Left ventricle myocardium inferior (tissue), 1 donor: ENCODE data around the gene LEP. TPM values are rescaled to one million over a fixed set of nuclear protein-coding genes. Genes with fewer than 3 reads are reported as not detected.

Experiments used
- DNase-seq: peaks from one replicate; pipeline ENCODE4 v3.0.0-alpha.2; 2020
- H3K27ac ChIP-seq: fragments of 200-600 bp; replicated peaks from 2 replicates; pipeline ENCODE4 v1.8.0; 2021
- H3K27me3 ChIP-seq: fragments of 200-600 bp; 2 replicates; pipeline ENCODE4 v1.8.0; 2021; ENCODE audit warnings: low read depth
- H3K36me3 ChIP-seq: fragments of 200-600 bp; 2 replicates; pipeline ENCODE4 v1.8.0; 2021
- H3K4me1 ChIP-seq: fragments of 200-600 bp; 2 replicates; pipeline ENCODE4 v1.8.0; 2021
- H3K4me3 ChIP-seq: fragments of 200-600 bp; 2 replicates; pipeline ENCODE4 v1.8.0; 2021; ENCODE audit warnings: mild to moderate bottlenecking, moderate library complexity
- H3K9me3 ChIP-seq: fragments of 200-600 bp; replicated peaks from 2 replicates; pipeline ENCODE4 v1.8.0; 2021
- CTCF ChIP-seq: fragments of 200-600 bp; IDR thresholded peaks from 2 replicates; pipeline ENCODE4 v1.8.0; 2021; ENCODE audit warnings: antibody characterized with exemption, mild to moderate bottlenecking, borderline replicate concordance
- intact Hi-C: fragments of 100-400 bp; cut with micrococcal nuclease; formaldehyde crosslinking; loops from one replicate; pipeline ENCODE4 v1.11.0; 2022
- long read RNA-seq: library from polyadenylated mRNA; unstranded; transcript quantifications from one replicate; pipeline ENCODE4 v2.0.0, GENCODE V29; 2021
- total RNA-seq: library from RNA; stranded (reverse); fragmentation: NEBNext Ultra II Directional; extraction: Animal tissue kit (Norgen Biotek cat#: 25700); gene quantifications from one replicate; pipeline ENCODE4 v1.2.1, GENCODE V29; 2021
- donor health status: DM: no; HTN: yes; CAD: no; lungs with severe emphysema.

The LEP gene
- total RNA-seq = 0.14 TPM
- long read RNA-seq = 0 reads

GRCh38 chr7:128240696-128241386 lies at the start of gene LEP:
LEP (plus strand) TSS chr7:128241278; CDS start chr7:128252019, 10,741 bp downstream.
- intact Hi-C loops = no loop called here
- no peak for TF ChIP-seq CTCF
- Histone ChIP-seq H3K27ac (no peak within 1 kb of the TSS), H3K4me1 (no peaks in the 10 kb centered on the region), H3K4me3 (no peak within 1 kb of the TSS), H3K36me3 (no peaks in the 10 kb centered on the region), H3K27me3 (peaks cover 67% of the 10 kb centered on the region), H3K9me3 (peaks cover 28% of the 10 kb centered on the region)
- DNase-seq = no peak

DNA sequence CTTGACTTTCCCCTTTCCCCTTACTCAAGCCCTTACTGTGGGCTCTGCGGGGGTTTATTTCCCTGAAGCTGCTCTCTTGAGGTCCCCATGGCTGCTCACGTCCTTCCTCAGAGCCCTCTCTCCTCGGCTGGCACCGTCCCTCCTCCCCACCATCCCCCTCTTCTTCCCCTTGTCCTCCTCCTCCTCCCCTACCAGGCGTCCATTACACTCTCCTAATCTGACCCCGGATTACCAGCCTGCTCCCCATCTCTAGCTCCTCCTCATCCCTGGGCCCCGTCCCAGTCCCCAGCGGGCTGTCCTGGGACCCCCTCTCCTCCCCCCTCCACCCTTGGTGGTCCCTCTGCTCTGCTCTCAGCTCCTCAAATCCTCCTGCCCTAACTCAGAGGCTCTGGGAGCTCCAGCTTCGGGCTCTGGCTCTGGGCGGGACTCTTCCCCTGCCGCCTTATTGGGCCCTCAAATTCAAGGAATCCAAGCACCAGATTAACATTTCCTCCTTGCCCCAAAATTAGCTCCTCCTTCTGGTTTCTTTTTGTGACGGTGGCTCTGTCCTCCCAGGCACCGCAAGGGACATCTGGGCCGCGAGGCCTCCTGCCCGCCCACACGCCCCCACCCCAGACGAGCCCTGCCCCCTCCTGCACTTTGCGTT lies 48.5 kb upstream of the LEP start:
- H3K27ac ChIP-seq = no peak overlapping the region
- no peaks in the 10 kb centered on the region for H3K4me1 ChIP-seq
- H3K36me3 ChIP-seq = no peaks in the 10 kb centered on the region
- no peak overlapping the region for H3K4me3 ChIP-seq
- intact Hi-C loops = no loop called here
- peaks cover 23% of the 10 kb centered on the region for H3K9me3 ChIP-seq
- DNase-seq = no peak
- H3K27me3 ChIP-seq = peaks cover 86% of the 10 kb centered on the region
- no peak for TF ChIP-seq CTCF

- peaks cover 23% of the 10 kb centered on the region for H3K9me3 ChIP-seq
- no peak overlapping the region for H3K27ac ChIP-seq
- no peaks in the 10 kb centered on the region for H3K4me1 ChIP-seq
- peaks cover 77% of the 10 kb centered on the region for H3K27me3 ChIP-seq
- no peak overlapping the region for H3K4me3 ChIP-seq
- DNase-seq = no peak
- intact Hi-C loops = no loop called here
- H3K36me3 ChIP-seq = no peaks in the 10 kb centered on the region
- TF ChIP-seq CTCF = no peak
Observed at GRCh38 chr7:128194533-128195282, 46.4 kb upstream of the LEP start.

GRCh38 chr7:128197589-128197988 lies 43.5 kb upstream of the LEP start:
- peaks cover 23% of the 10 kb centered on the region for H3K9me3 ChIP-seq
- TF ChIP-seq CTCF = no peak
- no peak overlapping the region for H3K27ac ChIP-seq
- H3K4me3 ChIP-seq = no peak overlapping the region
- H3K4me1 ChIP-seq = peaks cover 9% of the 10 kb centered on the region
- intact Hi-C loops = no loop called here
- no peaks in the 10 kb centered on the region for H3K36me3 ChIP-seq
- DNase-seq = no peak
- peaks cover 77% of the 10 kb centered on the region for H3K27me3 ChIP-seq

GRCh38 chr7:128197989-128198580 lies 43.0 kb upstream of the LEP start:
- Histone ChIP-seq H3K27ac (no peak overlapping the region), H3K4me3 (no peak overlapping the region), H3K4me1 (peaks cover 13% of the 10 kb centered on the region), H3K36me3 (no peaks in the 10 kb centered on the region), H3K9me3 (peaks cover 23% of the 10 kb centered on the region), H3K27me3 (peaks cover 77% of the 10 kb centered on the region)
- TF ChIP-seq CTCF = no peak
- DNase-seq = no peak
- intact Hi-C loops = no loop called here
